ENCODE measurements around the gene MRPL2.

DNA sequence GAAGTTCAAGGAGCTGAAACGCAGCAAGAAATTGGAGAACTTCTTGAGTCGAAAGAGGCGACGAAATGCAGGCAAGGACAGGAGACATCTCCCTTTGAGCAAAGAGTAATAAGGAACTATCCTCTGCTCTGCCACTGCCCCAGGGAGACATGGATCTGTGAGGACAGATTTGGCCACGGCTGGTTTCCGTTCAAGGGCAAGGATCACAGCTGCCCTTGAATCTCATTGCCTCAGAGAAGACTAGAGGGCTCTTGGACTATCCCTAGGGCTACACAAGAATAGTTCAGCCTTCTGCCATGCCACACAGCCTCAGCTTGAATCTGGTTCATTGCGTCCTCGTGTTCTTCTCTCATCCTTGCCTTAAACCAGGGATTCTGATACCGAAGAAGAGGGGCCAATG, 30.1 kb downstream of the MRPL2 start:
- no peak for TF ChIP-seq EZH2 (IDR thresholded peaks at IDR 0.05; ENCODE audit: low read length)
- TF ChIP-seq, protein P1, sequence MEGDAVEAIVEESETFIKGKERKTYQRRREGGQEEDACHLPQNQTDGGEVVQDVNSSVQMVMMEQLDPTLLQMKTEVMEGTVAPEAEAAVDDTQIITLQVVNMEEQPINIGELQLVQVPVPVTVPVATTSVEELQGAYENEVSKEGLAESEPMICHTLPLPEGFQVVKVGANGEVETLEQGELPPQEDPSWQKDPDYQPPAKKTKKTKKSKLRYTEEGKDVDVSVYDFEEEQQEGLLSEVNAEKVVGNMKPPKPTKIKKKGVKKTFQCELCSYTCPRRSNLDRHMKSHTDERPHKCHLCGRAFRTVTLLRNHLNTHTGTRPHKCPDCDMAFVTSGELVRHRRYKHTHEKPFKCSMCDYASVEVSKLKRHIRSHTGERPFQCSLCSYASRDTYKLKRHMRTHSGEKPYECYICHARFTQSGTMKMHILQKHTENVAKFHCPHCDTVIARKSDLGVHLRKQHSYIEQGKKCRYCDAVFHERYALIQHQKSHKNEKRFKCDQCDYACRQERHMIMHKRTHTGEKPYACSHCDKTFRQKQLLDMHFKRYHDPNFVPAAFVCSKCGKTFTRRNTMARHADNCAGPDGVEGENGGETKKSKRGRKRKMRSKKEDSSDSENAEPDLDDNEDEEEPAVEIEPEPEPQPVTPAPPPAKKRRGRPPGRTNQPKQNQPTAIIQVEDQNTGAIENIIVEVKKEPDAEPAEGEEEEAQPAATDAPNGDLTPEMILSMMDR (optimal IDR thresholded peaks at IDR 0.05 in 1 of 3, IDR thresholded peaks at IDR 0.05 in 1 of 3, conservative IDR thresholded peaks at IDR 0.05 in 1 of 3; ENCODE audit: extremely low read depth in 1 of 3, insufficient read depth in 2 of 3, low read length in 3 of 3) = no peak
